Activated CD4-positive, alpha-beta T cell treated with anti-CD3 and anti-CD28 coated beads, Interleukin-2, amount 10 ng/mL, durations not matched to agents 7 days and 5 days (primary cell): ENCODE measurements around the gene LY6G5B. TPM values are rescaled to one million over a fixed set of nuclear protein-coding genes. Genes with fewer than 3 reads are reported as not detected.

Experiments used
- CTCF ChIA-PET: fragments of 350-600 bp; sonication (Branson Sonifier 250); formaldehyde crosslinking; loops from one replicate; lab custom pipeline; 2021; ENCODE audit warnings: antibody characterized with exemption; lab: Charles Lee
- POLR2A ChIA-PET: fragments of 350-600 bp; sonication (Branson Sonifier 250); formaldehyde crosslinking; loops from one replicate; lab custom pipeline; 2021; ENCODE audit warnings: antibody characterized with exemption; lab: Charles Lee
- DNase-seq: peaks from one replicate; pipeline ENCODE4 v3.0.0-alpha.2; 2020
- H3K27ac Mint-ChIP-seq: one replicate; pipeline ENCODE4 v1.8.0; 2021; ENCODE audit warnings: mild to moderate bottlenecking, moderate library complexity, mixed read lengths
- H3K27me3 Mint-ChIP-seq: one replicate; pipeline ENCODE4 v1.8.0; 2021; ENCODE audit warnings: mixed read lengths
- H3K36me3 Mint-ChIP-seq: one replicate; pipeline ENCODE4 v1.8.0; 2021; ENCODE audit warnings: low read depth, mixed read lengths
- H3K4me1 Mint-ChIP-seq: one replicate; pipeline ENCODE4 v1.8.0; 2021; ENCODE audit warnings: mixed read lengths
- H3K4me3 Mint-ChIP-seq: one replicate; pipeline ENCODE4 v1.8.0; 2021; ENCODE audit warnings: mild to moderate bottlenecking, moderate library complexity, mixed read lengths
- H3K9me3 Mint-ChIP-seq: one replicate; pipeline ENCODE4 v1.8.0; 2021; ENCODE audit warnings: mixed read lengths
- total RNA-seq, 2 experiments: library from RNA; stranded (reverse); gene quantifications; one replicate each; pipeline ENCODE4 v1.2.3, GENCODE V29; 2021

The LY6G5B gene
- total RNA-seq, 2 experiments from 2014 or later: 26.0 to 27.4 TPM

- no peak overlapping the region for H3K4me3 Mint-ChIP-seq
- H3K9me3 Mint-ChIP-seq: no peaks in the 10 kb centered on the region
- no peaks in the 10 kb centered on the region for H3K27me3 Mint-ChIP-seq
- POLR2A ChIA-PET: no interaction called here
- CTCF ChIA-PET: interaction anchor here (1.0 to 1.5 kb wide), 2 partner anchors 18 to 26 kb away, joined by 3 to 4 read pairs; partner anchors contain the start of gene LY6G6D
- no peak overlapping the region for H3K27ac Mint-ChIP-seq
- DNase-seq: peak; percentile 14
- peaks cover 55% of the 10 kb centered on the region for H3K36me3 Mint-ChIP-seq
- no peaks in the 10 kb centered on the region for H3K4me1 Mint-ChIP-seq
These were observed 19.7 kb downstream of the LY6G5B start for GRCh38 chr6:31689249-31690110.

DNA sequence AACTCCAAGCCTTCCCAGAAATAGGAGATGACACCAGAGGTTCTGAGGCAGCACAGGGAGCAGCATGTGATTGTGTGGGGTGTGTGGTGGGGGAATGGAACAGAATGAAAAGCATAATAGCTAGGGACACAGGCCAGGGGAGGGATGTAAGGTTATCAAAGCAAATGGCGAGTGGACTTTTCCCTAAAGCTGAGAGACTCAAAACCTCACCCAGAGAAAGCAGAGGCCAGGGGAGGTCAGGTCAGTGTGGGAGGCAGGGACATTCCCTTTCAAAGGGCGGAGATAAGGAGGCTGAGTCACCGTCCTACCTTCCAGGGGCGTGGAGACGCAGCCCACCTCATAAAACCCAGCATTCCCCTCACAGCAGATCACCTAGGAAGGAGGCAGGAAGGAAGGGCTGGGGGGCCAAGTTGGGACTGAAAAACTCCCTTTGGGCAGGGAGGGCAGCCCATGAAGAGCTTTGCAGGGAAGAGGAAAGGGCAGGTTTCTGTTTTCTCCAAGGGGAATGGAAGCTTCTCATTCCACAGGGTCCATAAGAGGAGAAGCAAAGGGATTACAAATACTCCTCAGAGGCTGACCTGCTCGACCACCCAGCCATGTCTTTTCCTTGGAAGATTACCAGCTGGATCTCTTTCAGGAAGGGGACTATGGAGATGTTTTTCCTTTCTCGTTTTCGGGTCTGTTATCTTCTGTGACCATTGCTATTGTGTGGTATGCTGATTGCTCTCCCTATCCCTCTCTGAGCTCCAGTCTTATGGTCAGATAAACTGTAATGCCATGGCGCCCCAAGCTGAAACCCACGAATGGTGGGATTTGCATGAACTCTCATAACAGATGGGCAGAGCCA lies 20.7 kb downstream of the LY6G5B start:
- Mint-ChIP-seq H3K4me1 (no peaks in the 10 kb centered on the region), H3K4me3 (no peak overlapping the region), H3K36me3 (peaks cover 59% of the 10 kb centered on the region), H3K27me3 (no peaks in the 10 kb centered on the region), H3K27ac (peak overlapping the region; percentile 2), H3K9me3 (no peaks in the 10 kb centered on the region)
- POLR2A ChIA-PET: no interaction called here
- CTCF ChIA-PET: interaction anchor here (0.5 to 1.7 kb wide), 4 partner anchors 10 to 150 kb away, joined by 3 to 4 read pairs (median 4); partner anchors contain the start of genes LY6G5C and LY6G6D
- no peak for DNase-seq

DNA sequence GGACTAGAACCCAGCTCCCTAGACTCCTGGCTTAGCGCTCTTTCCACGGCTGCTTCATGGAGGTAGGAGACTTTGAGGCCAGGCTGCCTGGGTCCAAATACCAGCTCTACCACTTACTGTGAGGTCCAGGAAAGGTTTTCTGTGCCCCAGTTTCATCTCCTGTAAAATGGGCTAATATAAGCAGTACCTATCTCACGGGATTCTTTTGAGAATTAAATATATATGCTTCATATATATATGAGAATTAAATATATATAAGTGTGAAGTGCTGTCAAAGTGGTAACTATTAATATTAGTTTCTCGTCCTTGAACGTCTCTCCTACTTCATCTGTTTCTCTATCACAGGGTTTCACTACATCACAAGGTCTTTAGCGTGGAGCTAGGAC lies 21.3 kb downstream of the LY6G5B start:
- Mint-ChIP-seq H3K4me3 (no peak overlapping the region), H3K27me3 (no peaks in the 10 kb centered on the region), H3K9me3 (no peaks in the 10 kb centered on the region), H3K36me3 (peaks cover 55% of the 10 kb centered on the region), H3K27ac (no peak overlapping the region), H3K4me1 (no peaks in the 10 kb centered on the region)
- ChIA-PET CTCF (interaction anchor here (0.5 to 1.7 kb wide), 3 partner anchors 10 to 149 kb away, joined by 3 to 4 read pairs (median 4); partner anchors contain the start of gene LY6G5C), POLR2A (no interaction called here)
- no peak for DNase-seq

GRCh38 chr6:31691564-31692108 lies 21.9 kb downstream of the LY6G5B start:
- H3K4me1 Mint-ChIP-seq: no peaks in the 10 kb centered on the region
- no peak overlapping the region for H3K4me3 Mint-ChIP-seq
- no peak for DNase-seq
- H3K27me3 Mint-ChIP-seq: no peaks in the 10 kb centered on the region
- POLR2A ChIA-PET: no interaction called here
- no peaks in the 10 kb centered on the region for H3K9me3 Mint-ChIP-seq
- CTCF ChIA-PET: interaction anchor here (0.5 to 1.7 kb wide), 3 partner anchors 11 to 149 kb away, joined by 3 to 4 read pairs (median 4); partner anchors contain the start of genes C6orf47 and LY6G5C
- peaks cover 55% of the 10 kb centered on the region for H3K36me3 Mint-ChIP-seq
- no peak overlapping the region for H3K27ac Mint-ChIP-seq

GRCh38 chr6:31692353-31692752 lies 22.6 kb downstream of the LY6G5B start:
- Mint-ChIP-seq H3K4me1 (peaks cover 3% of the 10 kb centered on the region), H3K4me3 (no peak overlapping the region), H3K9me3 (no peaks in the 10 kb centered on the region), H3K36me3 (peaks cover 55% of the 10 kb centered on the region), H3K27me3 (no peaks in the 10 kb centered on the region), H3K27ac (no peak overlapping the region)
- CTCF ChIA-PET: interaction anchor here (1.3 to 1.6 kb wide), 2 partner anchors 19 to 31 kb away, joined by 3 read pairs; partner anchors contain the start of gene C6orf47
- no peak for DNase-seq
- POLR2A ChIA-PET: no interaction called here

- H3K27me3 Mint-ChIP-seq: no peaks in the 10 kb centered on the region
- H3K27ac Mint-ChIP-seq: no peak overlapping the region
- H3K36me3 Mint-ChIP-seq: peaks cover 54% of the 10 kb centered on the region
- DNase-seq: no peak
- H3K9me3 Mint-ChIP-seq: no peaks in the 10 kb centered on the region
- no peak overlapping the region for H3K4me3 Mint-ChIP-seq
- peaks cover 8% of the 10 kb centered on the region for H3K4me1 Mint-ChIP-seq
- CTCF ChIA-PET: interaction anchor here (1.3 to 1.6 kb wide), 2 partner anchors 18 to 32 kb away, joined by 3 read pairs; partner anchors contain the start of gene C6orf47
- POLR2A ChIA-PET: no interaction called here
These were observed 23.1 kb downstream of the LY6G5B start for GRCh38 chr6:31692886-31693285.

DNA sequence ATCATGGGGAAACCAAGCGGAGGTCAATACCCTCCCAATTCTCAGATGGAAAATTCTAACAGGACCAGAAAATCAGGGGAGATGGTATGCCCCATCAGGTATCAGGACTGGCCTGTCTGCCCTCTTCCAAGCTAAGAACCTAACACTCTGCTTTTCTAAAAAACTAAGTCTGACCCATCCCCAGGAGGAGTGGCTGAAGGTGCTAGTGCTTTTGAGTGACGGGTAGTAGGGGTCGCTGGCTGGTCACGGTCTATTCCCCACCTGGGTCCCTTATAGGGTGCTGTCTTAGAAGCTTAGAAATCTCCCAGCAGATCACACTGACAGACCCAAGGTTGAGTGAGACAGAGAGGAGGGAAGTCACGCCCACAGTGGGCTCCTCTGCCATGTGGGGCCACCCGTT lies 23.8 kb downstream of the LY6G5B start:
- H3K27me3 Mint-ChIP-seq: no peaks in the 10 kb centered on the region
- CTCF ChIA-PET: interaction anchor here (0.9 to 1.6 kb wide), 3 partner anchors 18 to 182 kb away, joined by 3 to 4 read pairs (median 3); no protein-coding TSS in a partner anchor
- H3K4me1 Mint-ChIP-seq: peaks cover 10% of the 10 kb centered on the region
- H3K36me3 Mint-ChIP-seq: peaks cover 50% of the 10 kb centered on the region
- no peak for DNase-seq
- POLR2A ChIA-PET: no interaction called here
- no peak overlapping the region for H3K27ac Mint-ChIP-seq
- H3K4me3 Mint-ChIP-seq: no peak overlapping the region
- no peaks in the 10 kb centered on the region for H3K9me3 Mint-ChIP-seq

- no peak overlapping the region for H3K4me3 Mint-ChIP-seq
- DNase-seq: no peak
- no peaks in the 10 kb centered on the region for H3K27me3 Mint-ChIP-seq
- ChIA-PET POLR2A (no interaction called here), CTCF (interaction anchor here (1.1 to 1.4 kb wide), 2 partner anchors 28 to 132 kb away, joined by 4 to 5 read pairs; no protein-coding TSS in a partner anchor)
- no peaks in the 10 kb centered on the region for H3K9me3 Mint-ChIP-seq
- peaks cover 43% of the 10 kb centered on the region for H3K36me3 Mint-ChIP-seq
- peak overlapping the region; percentile 51 for H3K27ac Mint-ChIP-seq
- H3K4me1 Mint-ChIP-seq: peaks cover 29% of the 10 kb centered on the region
These were observed 27.8 kb downstream of the LY6G5B start for GRCh38 chr6:31697555-31697954.

- peak overlapping the region; percentile 96 for H3K4me3 Mint-ChIP-seq
These were observed 31.1 kb downstream of the LY6G5B start for GRCh38 chr6:31700740-31701401.

DNA sequence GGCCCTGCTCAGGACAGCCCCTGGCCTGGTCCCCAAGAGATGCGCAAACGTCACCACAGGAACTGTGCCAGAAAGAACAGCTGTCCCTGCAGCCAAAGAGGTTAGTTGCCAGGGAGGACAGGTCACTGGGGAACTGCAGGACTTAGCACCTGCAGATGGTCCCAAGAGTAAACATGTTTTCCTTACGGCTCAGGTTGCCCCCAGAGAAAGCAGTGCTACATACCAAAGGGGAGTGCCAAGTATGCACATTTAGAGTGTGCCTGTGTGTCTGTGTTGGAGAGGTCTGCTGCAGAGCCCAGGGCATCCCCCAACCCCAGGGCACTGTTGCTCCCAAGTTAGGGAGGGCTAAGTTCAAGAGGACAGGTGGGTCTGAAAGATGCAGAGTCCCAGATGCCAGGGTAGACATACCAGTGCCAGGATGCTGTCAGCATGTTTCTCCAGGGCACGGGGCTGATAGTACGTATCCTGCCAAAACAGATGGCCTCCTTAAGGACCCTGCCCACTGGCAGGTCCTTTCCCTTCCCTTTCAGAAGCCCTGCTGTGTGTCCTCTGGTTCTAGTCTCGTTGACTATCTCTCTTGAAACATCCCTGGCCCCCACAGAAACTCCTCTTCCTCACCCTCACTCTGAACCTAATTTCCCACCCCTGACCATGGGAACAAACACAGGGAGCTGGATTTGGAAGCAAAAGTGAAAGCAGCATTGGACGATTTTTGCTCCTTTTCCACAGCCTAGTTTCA lies 32.1 kb downstream of the LY6G5B start:
- Mint-ChIP-seq H3K27me3 (no peaks in the 10 kb centered on the region), H3K9me3 (no peaks in the 10 kb centered on the region), H3K4me1 (peaks cover 35% of the 10 kb centered on the region), H3K36me3 (peaks cover 27% of the 10 kb centered on the region), H3K27ac (peak overlapping the region; percentile 96), H3K4me3 (peak overlapping the region; percentile 96)
- POLR2A ChIA-PET: interaction anchor here (0.6 kb wide), 1 partner anchor 389 kb away, joined by 3 read pairs; no protein-coding TSS in a partner anchor
- CTCF ChIA-PET: interaction anchor here (1.4 to 2.2 kb wide), 2 partner anchors 18 to 68 kb away, joined by 3 to 8 read pairs; no protein-coding TSS in a partner anchor
- DNase-seq: no peak

More at GRCh38 chr6:31700740-31701401, 31.1 kb downstream of the LY6G5B start:
- DNase-seq: no peak
- H3K4me1 Mint-ChIP-seq: peaks cover 35% of the 10 kb centered on the region
- peaks cover 31% of the 10 kb centered on the region for H3K36me3 Mint-ChIP-seq
- H3K9me3 Mint-ChIP-seq: no peaks in the 10 kb centered on the region
- ChIA-PET CTCF (no interaction called here), POLR2A (no interaction called here)
- peak overlapping the region; percentile 66 for H3K27ac Mint-ChIP-seq
- no peaks in the 10 kb centered on the region for H3K27me3 Mint-ChIP-seq

- peaks cover 32% of the 10 kb centered on the region for H3K4me1 Mint-ChIP-seq
- no peaks in the 10 kb centered on the region for H3K9me3 Mint-ChIP-seq
- peaks cover 24% of the 10 kb centered on the region for H3K36me3 Mint-ChIP-seq
- peak overlapping the region; percentile 96 for H3K27ac Mint-ChIP-seq
- no peak for DNase-seq
- H3K27me3 Mint-ChIP-seq: no peaks in the 10 kb centered on the region
- peak overlapping the region; percentile 96 for H3K4me3 Mint-ChIP-seq
- ChIA-PET POLR2A (interaction anchor here (0.6 kb wide), 1 partner anchor 388 kb away, joined by 3 read pairs; no protein-coding TSS in a partner anchor), CTCF (interaction anchor here (0.6 to 2.2 kb wide), 6 partner anchors 9 to 151 kb away, joined by 3 to 8 read pairs (median 3); no protein-coding TSS in a partner anchor)
These were observed 32.6 kb downstream of the LY6G5B start for GRCh38 chr6:31702405-31702818.
